ENCODE results near the gene VWF. TPM values are rescaled to one million over a fixed set of nuclear protein-coding genes. Genes with fewer than 3 reads are reported as not detected.

The VWF gene
- total RNA-seq, 1 donor from 2014 or later: 0.21 TPM

DNA sequence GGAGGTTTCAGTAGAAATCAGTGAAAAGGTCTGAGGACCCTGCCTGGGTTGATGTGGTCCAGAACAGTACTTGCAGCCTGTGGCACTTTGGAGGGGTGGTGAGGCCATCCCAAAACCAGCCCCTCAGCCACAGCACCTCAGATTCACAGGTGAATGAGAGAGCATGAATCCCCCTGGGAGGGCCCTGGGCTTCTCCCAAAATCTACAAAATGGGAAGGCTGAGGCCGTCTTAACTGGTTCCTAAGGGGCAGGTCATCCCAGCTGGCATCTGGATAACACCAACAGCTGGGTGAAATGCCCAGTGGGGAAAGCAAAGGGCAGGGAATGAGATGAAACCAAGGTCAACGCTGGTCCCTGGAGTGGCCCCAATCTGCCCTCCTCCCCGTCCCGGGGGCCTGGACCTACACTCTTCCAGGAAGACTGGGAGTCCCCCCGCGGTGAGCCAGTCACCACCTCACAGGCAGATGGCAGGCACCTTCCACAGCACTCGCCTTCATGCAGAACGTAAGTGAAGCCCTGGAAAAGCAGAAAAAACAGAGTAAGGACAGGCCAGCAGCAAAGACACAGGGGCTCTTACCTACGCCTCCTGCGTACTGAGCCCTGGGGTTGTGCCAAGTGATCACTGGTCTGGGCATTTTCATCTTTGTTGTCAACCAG, 153.1 kb downstream of the VWF start:
- H3K4me1 Mint-ChIP-seq: no peaks in the 10 kb centered on the region
- H3K36me3 Mint-ChIP-seq (ENCODE audit: low read depth): no peaks in the 10 kb centered on the region
- TF ChIP-seq, protein P1, sequence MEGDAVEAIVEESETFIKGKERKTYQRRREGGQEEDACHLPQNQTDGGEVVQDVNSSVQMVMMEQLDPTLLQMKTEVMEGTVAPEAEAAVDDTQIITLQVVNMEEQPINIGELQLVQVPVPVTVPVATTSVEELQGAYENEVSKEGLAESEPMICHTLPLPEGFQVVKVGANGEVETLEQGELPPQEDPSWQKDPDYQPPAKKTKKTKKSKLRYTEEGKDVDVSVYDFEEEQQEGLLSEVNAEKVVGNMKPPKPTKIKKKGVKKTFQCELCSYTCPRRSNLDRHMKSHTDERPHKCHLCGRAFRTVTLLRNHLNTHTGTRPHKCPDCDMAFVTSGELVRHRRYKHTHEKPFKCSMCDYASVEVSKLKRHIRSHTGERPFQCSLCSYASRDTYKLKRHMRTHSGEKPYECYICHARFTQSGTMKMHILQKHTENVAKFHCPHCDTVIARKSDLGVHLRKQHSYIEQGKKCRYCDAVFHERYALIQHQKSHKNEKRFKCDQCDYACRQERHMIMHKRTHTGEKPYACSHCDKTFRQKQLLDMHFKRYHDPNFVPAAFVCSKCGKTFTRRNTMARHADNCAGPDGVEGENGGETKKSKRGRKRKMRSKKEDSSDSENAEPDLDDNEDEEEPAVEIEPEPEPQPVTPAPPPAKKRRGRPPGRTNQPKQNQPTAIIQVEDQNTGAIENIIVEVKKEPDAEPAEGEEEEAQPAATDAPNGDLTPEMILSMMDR (conservative IDR thresholded peaks at IDR 0.05): no peak
- peaks cover 3% of the 10 kb centered on the region for H3K27me3 Mint-ChIP-seq (ENCODE audit: low read depth)
- H3K27ac Mint-ChIP-seq (ENCODE audit: unreplicated experiment): peak overlapping the region; percentile 61
- H3K4me3 Mint-ChIP-seq: no peak overlapping the region
- no peaks in the 10 kb centered on the region for H3K9me3 Mint-ChIP-seq
- DNase-seq (ENCODE audit: low read depth, low spot score): no peak

DNA sequence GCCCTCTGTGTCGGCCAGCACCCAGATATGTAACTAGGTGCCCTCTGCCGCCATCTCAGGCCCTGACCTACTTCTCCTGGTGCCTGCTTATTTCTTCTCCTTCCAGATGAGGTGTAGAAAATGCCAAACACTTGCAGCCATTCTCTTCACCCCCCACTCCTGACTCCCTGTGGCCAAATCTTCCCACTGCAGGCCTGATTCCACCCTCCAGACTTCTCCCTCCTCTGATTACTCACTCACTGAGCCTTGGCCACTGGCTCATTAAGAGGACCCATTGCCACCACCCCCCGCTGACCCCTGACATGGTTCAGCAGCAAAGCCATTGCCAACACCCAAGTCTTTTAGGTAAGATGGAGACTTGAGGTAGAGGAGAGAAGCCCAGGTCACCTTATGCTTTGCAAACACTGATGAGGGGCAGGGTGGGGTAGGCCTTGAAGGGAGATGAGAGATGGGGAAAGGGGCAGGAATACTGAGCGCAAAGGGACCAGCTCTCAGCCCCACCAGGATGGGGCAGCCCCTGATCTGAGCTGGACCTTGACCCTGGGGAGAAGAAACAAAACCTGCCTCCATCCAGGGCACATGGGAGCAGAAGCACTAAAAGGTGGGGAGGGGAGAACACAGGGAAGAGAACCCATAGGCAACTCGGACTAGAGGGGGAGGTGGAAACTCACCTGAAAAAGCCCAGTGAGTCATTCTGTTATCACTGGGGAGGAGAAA, 154.3 kb downstream of the VWF start:
- TF ChIP-seq, protein P1 (conservative IDR thresholded peaks at IDR 0.05): peak; percentile 15
- peaks cover 11% of the 10 kb centered on the region for H3K4me1 Mint-ChIP-seq
- no peaks in the 10 kb centered on the region for H3K36me3 Mint-ChIP-seq (ENCODE audit: low read depth)
- no peaks in the 10 kb centered on the region for H3K9me3 Mint-ChIP-seq
- H3K4me3 Mint-ChIP-seq: no peak overlapping the region
- H3K27me3 Mint-ChIP-seq (ENCODE audit: low read depth): peaks cover 10% of the 10 kb centered on the region
- no peak for DNase-seq (ENCODE audit: low read depth, low spot score)
- no peak overlapping the region for H3K27ac Mint-ChIP-seq (ENCODE audit: unreplicated experiment)

DNA sequence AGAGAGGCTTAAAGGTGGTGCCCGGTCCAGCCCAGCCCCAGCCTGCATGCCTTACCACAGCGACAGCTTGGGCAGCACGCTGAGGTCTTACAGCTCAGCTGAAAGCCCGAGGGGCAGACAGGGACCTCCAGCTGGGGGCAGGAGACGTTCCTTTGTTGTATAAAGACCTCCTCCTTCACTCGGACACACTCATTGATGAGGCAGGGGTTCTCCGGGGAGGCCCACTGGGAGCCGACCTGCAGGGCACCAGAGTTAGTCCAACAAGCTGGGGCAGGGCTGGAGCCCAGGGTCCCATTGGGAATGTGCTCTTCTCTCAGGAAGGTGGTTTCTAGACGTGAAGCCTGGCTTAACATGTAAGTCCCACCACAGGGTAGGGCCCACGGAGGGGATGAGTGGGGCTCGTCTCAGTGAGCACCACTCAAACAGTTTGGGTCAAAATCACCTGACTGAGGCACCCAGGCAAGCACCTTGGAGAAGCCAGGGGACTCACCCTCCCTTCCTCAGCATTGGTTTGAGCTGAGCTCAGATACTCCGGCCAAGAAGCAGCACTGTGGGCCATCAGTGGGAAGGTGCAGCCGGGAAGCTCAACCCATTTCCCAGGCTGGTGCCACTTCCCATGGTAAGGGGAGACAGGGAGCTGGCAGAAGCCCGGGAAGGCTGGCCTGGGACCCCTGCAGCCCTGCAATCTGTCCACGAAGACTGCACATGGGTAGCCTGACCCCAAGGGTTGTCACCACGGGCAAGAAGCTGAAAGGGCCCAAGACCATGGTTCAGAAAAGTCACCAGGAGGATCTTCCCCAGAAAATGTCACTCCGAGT, 155.1 kb downstream of the VWF start:
- Mint-ChIP-seq H3K4me3 (no peak overlapping the region), H3K4me1 (peaks cover 13% of the 10 kb centered on the region), H3K27ac (ENCODE audit: unreplicated experiment) (no peak overlapping the region), H3K36me3 (ENCODE audit: low read depth) (no peaks in the 10 kb centered on the region), H3K27me3 (ENCODE audit: low read depth) (peaks cover 18% of the 10 kb centered on the region), H3K9me3 (no peaks in the 10 kb centered on the region)
- no peak for DNase-seq (ENCODE audit: low read depth, low spot score)
- TF ChIP-seq, protein P1 (conservative IDR thresholded peaks at IDR 0.05): no peak

DNA sequence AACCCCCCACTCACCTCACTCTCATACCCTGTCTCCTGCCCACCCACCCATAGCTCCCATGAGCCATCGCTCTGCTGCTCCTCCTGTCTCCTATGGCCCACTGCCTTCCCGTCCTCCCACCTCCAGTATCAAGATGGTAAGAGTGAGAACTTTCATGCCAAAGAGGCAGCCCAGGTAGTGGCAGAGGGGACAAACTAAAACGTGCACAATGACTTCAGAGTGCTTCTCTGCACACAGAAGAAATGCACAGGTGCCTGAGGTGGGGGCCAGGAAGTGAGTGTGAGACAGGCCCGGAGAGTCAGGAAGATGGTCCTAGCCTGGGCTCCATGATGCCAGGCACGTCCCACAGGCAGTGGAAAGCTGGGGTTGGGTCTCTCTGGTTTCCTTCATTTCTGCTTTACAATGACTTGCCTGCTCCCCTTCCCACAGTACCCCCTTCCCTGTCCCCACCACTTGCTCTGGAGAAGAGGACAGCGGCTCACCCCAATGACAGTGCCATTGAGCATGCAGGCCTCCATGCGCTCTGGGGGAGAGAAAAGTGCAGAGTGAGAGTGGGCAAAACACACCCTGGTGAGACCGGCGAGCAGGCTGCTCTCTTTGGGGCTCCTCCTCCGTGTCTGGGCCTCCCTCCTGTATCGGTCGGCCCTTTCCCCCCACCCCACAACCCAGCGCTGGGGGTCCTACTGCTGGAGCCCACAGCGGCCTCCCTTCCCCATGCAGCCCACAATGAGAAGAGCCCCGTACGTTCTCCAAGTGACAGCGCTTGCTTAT, 156.6 kb downstream of the VWF start:
- TF ChIP-seq, protein P1 (conservative IDR thresholded peaks at IDR 0.05): no peak
- H3K4me3 Mint-ChIP-seq: no peak overlapping the region
- H3K27ac Mint-ChIP-seq (ENCODE audit: unreplicated experiment): no peak overlapping the region
- no peaks in the 10 kb centered on the region for H3K9me3 Mint-ChIP-seq
- DNase-seq (ENCODE audit: low read depth, low spot score): no peak
- peaks cover 21% of the 10 kb centered on the region for H3K27me3 Mint-ChIP-seq (ENCODE audit: low read depth)
- peaks cover 13% of the 10 kb centered on the region for H3K4me1 Mint-ChIP-seq
- no peaks in the 10 kb centered on the region for H3K36me3 Mint-ChIP-seq (ENCODE audit: low read depth)

DNA sequence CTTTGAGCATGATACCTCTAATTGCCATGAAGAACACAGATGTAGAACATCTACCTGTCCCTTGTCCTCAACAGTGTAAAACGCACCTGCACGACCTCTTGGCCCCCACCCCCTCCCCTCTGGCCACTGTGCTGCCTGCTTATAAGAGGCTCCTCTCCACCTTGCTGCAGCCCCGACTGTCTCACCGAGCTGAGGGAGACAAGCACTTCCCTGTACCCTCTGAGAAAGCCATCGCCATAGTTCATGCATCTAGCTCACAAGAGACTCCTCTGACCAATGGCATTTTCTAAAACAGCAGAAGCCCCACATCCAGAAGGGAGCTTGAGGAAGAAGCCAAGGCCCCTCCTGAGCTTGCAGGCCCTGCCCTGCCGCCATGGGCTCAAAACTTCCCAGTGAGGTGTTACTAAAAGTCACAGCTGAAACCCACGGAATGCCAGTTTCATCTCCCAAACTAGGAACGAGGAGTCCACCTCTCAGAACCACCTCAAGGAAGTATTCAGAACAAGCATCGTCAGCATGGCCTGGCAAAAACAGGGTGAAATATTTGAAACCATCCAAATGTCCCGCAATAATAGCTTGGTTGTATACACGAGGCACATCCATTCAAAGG, 157.9 kb downstream of the VWF start:
- DNase-seq (ENCODE audit: low read depth, low spot score): no peak
- H3K36me3 Mint-ChIP-seq (ENCODE audit: low read depth): no peaks in the 10 kb centered on the region
- H3K27ac Mint-ChIP-seq (ENCODE audit: unreplicated experiment): no peak overlapping the region
- peaks cover 21% of the 10 kb centered on the region for H3K27me3 Mint-ChIP-seq (ENCODE audit: low read depth)
- H3K4me3 Mint-ChIP-seq: no peak overlapping the region
- TF ChIP-seq, protein P1 (conservative IDR thresholded peaks at IDR 0.05): no peak
- no peaks in the 10 kb centered on the region for H3K9me3 Mint-ChIP-seq
- peaks cover 13% of the 10 kb centered on the region for H3K4me1 Mint-ChIP-seq
